Upper lobe of left lung (tissue), 6 donors: ENCODE measurements around the gene FAM83D. TPM values are rescaled to one million over a fixed set of nuclear protein-coding genes. Genes with fewer than 3 reads are reported as not detected.
"Not testable (repeated sequence)": the region's sequence is repeated elsewhere in the genome, so short reads cannot be mapped to it uniquely, and the experiment has no call there.

Experiments
- ATAC-seq, 2 donors: fragments of 200-7000 bp; cut with Tn5 transposase; one replicate each; pipeline ENCODE4 v1.9.1; 2022; ENCODE audit warnings: mild to moderate bottlenecking in 2 of 2, moderate library complexity in 2 of 2; ENCODE audit not compliant: low FRiP score in 2 of 2
- DNase-seq, 2 donors: peaks; one replicate each; pipeline ENCODE4 v3.0.0-alpha.2; 2019 to 2020
- H3K27ac ChIP-seq, 4 donors: fragments of 200-600 bp; sonication (generic); one replicate each; pipeline ENCODE4 v1.5.1; 2016 to 2019
- H3K27me3 ChIP-seq, 4 donors: fragments of 200-600 bp; sonication (generic); one replicate each; pipeline ENCODE4 v1.5.1; 2017 to 2019
- H3K36me3 ChIP-seq, 4 donors: fragments of 200-600 bp; sonication (generic); one replicate each; pipeline ENCODE4 v1.5.1; 2016 to 2019
- H3K4me1 ChIP-seq, 4 donors: fragments of 200-600 bp; sonication (generic); one replicate each; pipeline ENCODE4 v1.5.1; 2018 to 2019
- H3K4me3 ChIP-seq, 4 donors: fragments of 200-600 bp; sonication (generic); one replicate each; pipeline ENCODE4 v1.5.1; 2017 to 2019; ENCODE audit warnings: mild to moderate bottlenecking in 2 of 4, moderate library complexity in 1 of 4
- H3K9me3 ChIP-seq, 4 donors: fragments of 200-600 bp; sonication (generic); one replicate each; pipeline ENCODE4 v1.5.1; 2018 to 2019
- CTCF ChIP-seq, 6 experiments: fragments of 450-650 bp in 4 of 6; fragments of 200-600 bp in 2 of 6; sonication (generic) in 2 of 6; IDR thresholded peaks; one replicate each; pipeline ENCODE4 v1.5.1; 2016 to 2019; ENCODE audit warnings: antibody characterized with exemption in 6 of 6
- EP300 ChIP-seq, 4 donors: sonication (generic); formaldehyde crosslinking; IDR thresholded peaks; one replicate each; pipeline ENCODE4 v1.5.1; 2017; ENCODE audit warnings: antibody characterized with exemption in 4 of 4, control low read depth in 2 of 4
- POLR2A ChIP-seq, 4 donors: fragments of 450-650 bp; IDR thresholded peaks; one replicate each; pipeline ENCODE4 v1.5.1; 2016 to 2017; ENCODE audit warnings: antibody characterized with exemption in 4 of 4, mild to moderate bottlenecking in 2 of 4
- POLR2AphosphoS5 ChIP-seq, 2 donors: sonication (generic); formaldehyde crosslinking; IDR thresholded peaks; one replicate each; pipeline ENCODE4 v1.5.1; 2017; ENCODE audit warnings: antibody characterized with exemption in 2 of 2
- WGBS, 2 donors: methylation state at CpG; one replicate each; pipeline ENCODE4 v1.1.5; 2017 to 2018; 5-methylcytosine and 5-hydroxymethylcytosine counted together
- total RNA-seq, 6 donors: library from RNA; depleted of rRNA in 4 of 6; stranded (reverse); fragments of >200 nt in 4 of 6; gene quantifications; one replicate each; pipeline versions ENCODE4 v1.1.0 to v1.2.1, GENCODE V29; 2016 to 2021
- donor health status: DM: no; HTN: no; CAD: no; lungs with moderate emphysema.
- donor health status: DM: no; HTN: yes; CAD: no; lungs with severe emphysema.

Gene FAM83D
- total RNA-seq, 6 donors from 2014 or later = 1.0 to 4.8 (median 3.0) TPM

- Histone ChIP-seq H3K4me1 (peaks cover 0 to 3% (median 0%) of the 10 kb centered on the region in 4 donors), H3K9me3 (no peaks in the 10 kb centered on the region), H3K4me3 (no peak overlapping the region), H3K27me3 (no peaks in the 10 kb centered on the region), H3K36me3 (peaks cover 6 to 70% (median 14%) of the 10 kb centered on the region in 4 donors), H3K27ac (no peak overlapping the region)
- ATAC-seq (no peak), DNase-seq (no peak)
- WGBS, 2 donors = 83 to 84% methylated on average over 5 of the region's 5 CpGs
- TF ChIP-seq POLR2A (IDR thresholded peaks at IDR 0.05) (no peak), POLR2AphosphoS5 (IDR thresholded peaks at IDR 0.05) (no peak), CTCF (IDR thresholded peaks at IDR 0.05) (no peak), EP300 (IDR thresholded peaks at IDR 0.05) (no peak)
Observed at GRCh38 chr20:38991814-38992704, 65.8 kb downstream of the FAM83D start.

- H3K9me3 ChIP-seq = no peaks in the 10 kb centered on the region
- no peak overlapping the region for H3K27ac ChIP-seq
- DNase-seq (no peak), ATAC-seq (no peak)
- H3K4me1 ChIP-seq = no peaks in the 10 kb centered on the region
- no peak for TF ChIP-seq POLR2A (IDR thresholded peaks at IDR 0.05)
- no peak for TF ChIP-seq EP300 (IDR thresholded peaks at IDR 0.05)
- TF ChIP-seq CTCF (IDR thresholded peaks at IDR 0.05) = no peak
- no peak for TF ChIP-seq POLR2AphosphoS5 (IDR thresholded peaks at IDR 0.05)
- peaks cover 10 to 80% (median 22%) of the 10 kb centered on the region in 4 donors for H3K36me3 ChIP-seq
- no peaks in the 10 kb centered on the region for H3K27me3 ChIP-seq
- WGBS, 2 donors = 62% methylated on average over 3 of the region's 3 CpGs
- no peak overlapping the region for H3K4me3 ChIP-seq
Observed at GRCh38 chr20:38995536-38996044, 69.4 kb downstream of the FAM83D start.

- H3K9me3 ChIP-seq, ATAC-seq, H3K27me3 ChIP-seq, H3K27ac ChIP-seq, DNase-seq, H3K4me1 ChIP-seq, H3K4me3 ChIP-seq: not testable (repeated sequence)
- WGBS, 2 donors = 95 to 100% methylated on average over 1 of the region's 1 CpG
- H3K36me3 ChIP-seq = peaks cover 10 to 80% (median 26%) of the 10 kb centered on the region in 4 donors
Observed at GRCh38 chr20:38996866-38997265, 70.6 kb downstream of the FAM83D start.

GRCh38 chr20:38997622-38998021 lies 71.4 kb downstream of the FAM83D start:
- 68 to 80% methylated on average over 8 of the region's 8 CpGs for WGBS, 2 donors
- H3K27ac ChIP-seq = no peak overlapping the region
- peak in 1 of 2 donors; percentile 12 for ATAC-seq
- DNase-seq = no peak
- no peak overlapping the region for H3K4me3 ChIP-seq
- H3K9me3 ChIP-seq = no peaks in the 10 kb centered on the region
- H3K4me1 ChIP-seq = no peaks in the 10 kb centered on the region
- H3K27me3 ChIP-seq = no peaks in the 10 kb centered on the region
- peaks cover 8 to 86% (median 32%) of the 10 kb centered on the region in 4 donors for H3K36me3 ChIP-seq
- TF ChIP-seq EP300 (IDR thresholded peaks at IDR 0.05) = no peak
- TF ChIP-seq POLR2AphosphoS5 (IDR thresholded peaks at IDR 0.05) = no peak
- TF ChIP-seq CTCF (IDR thresholded peaks at IDR 0.05) = no peak
- no peak for TF ChIP-seq POLR2A (IDR thresholded peaks at IDR 0.05)

GRCh38 chr20:38999217-38999616 lies 73.0 kb downstream of the FAM83D start:
- DNase-seq (no peak), ATAC-seq (no peak)
- Histone ChIP-seq H3K4me1 (peaks cover 0 to under 1% (median 0%) of the 10 kb centered on the region in 4 donors), H3K4me3 (no peak overlapping the region), H3K27ac (no peak overlapping the region), H3K27me3 (no peaks in the 10 kb centered on the region), H3K9me3 (no peaks in the 10 kb centered on the region), H3K36me3 (peaks cover 7 to 92% (median 41%) of the 10 kb centered on the region in 4 donors)
- no peak for TF ChIP-seq POLR2A (IDR thresholded peaks at IDR 0.05)
- no peak for TF ChIP-seq EP300 (IDR thresholded peaks at IDR 0.05)
- TF ChIP-seq POLR2AphosphoS5 (IDR thresholded peaks at IDR 0.05) = no peak
- no peak for TF ChIP-seq CTCF (IDR thresholded peaks at IDR 0.05)
- WGBS, 2 donors = 93 to 96% methylated on average over 3 of the region's 3 CpGs
